NOMO-1 (cell line): Measurements from ENCODE around the gene FAM216A.

ENCODE experiments used
- DNase-seq, 2 experiments: peaks; one replicate each; lab custom pipeline; 2025; ENCODE audit not compliant: unreplicated experiment in 2 of 2; lab: John Stamatoyannopoulos, UW

The FAM216A gene

GRCh38 chr12:110537605-110538409 lies 69.2 kb downstream of the FAM216A start:
- DNase-seq, result no peak

- no peak for DNase-seq
Measured at GRCh38 chr12:110538869-110539622, 70.4 kb downstream of the FAM216A start.
